SU-DHL-6 (cell line): Measurements from ENCODE around the gene ERG.

Experiments used
- H2AFZ ChIP-seq: fragments of 200-600 bp; sonication (generic); 2 replicates; pipeline ENCODE4 v1.6.1; 2014; ENCODE audit warnings: low read depth, mild to moderate bottlenecking, moderate library complexity, mixed read lengths, antibody characterized with exemption, low read length; ENCODE audit not compliant: severe bottlenecking
- H3F3A ChIP-seq: fragments of 200-600 bp; shearing (Covaris generic); 2 replicates; pipeline ENCODE4 v1.6.0; 2016; ENCODE audit warnings: antibody characterized with exemption, mild to moderate bottlenecking; ENCODE audit not compliant: insufficient read depth
- H3K27ac ChIP-seq: fragments of 200-600 bp; sonication (generic); 2 replicates; pipeline ENCODE4 v1.5.1; 2016; ENCODE audit warnings: low read depth, mild to moderate bottlenecking, low read length, moderate library complexity, mixed read lengths
- H3K27me3 ChIP-seq: fragments of 200-600 bp; sonication (generic), shearing (Covaris generic); 2 replicates; pipeline ENCODE4 v1.6.0; 2014; ENCODE audit warnings: mild to moderate bottlenecking, low read length
- H3K36me3 ChIP-seq: fragments of 200-600 bp; sonication (generic); 2 replicates; pipeline ENCODE4 v1.6.1; 2014; ENCODE audit warnings: mild to moderate bottlenecking, low read length, mixed read lengths
- H3K4me2 ChIP-seq: fragments of 300-600, 200-600 bp; shearing (Covaris generic), sonication (generic); 2 replicates; pipeline ENCODE4 v1.6.0; 2014; ENCODE audit warnings: low read length, low read depth, mild to moderate bottlenecking; ENCODE audit not compliant: poor library complexity, severe bottlenecking
- H3K4me3 ChIP-seq: fragments of 200-600 bp; sonication (generic); 2 replicates; pipeline ENCODE4 v1.5.1; 2014; ENCODE audit warnings: antibody characterized with exemption, low read length, mild to moderate bottlenecking, mixed read lengths; ENCODE audit not compliant: insufficient read depth, poor library complexity, severe bottlenecking
- H3K79me2 ChIP-seq: fragments of 200-600 bp; sonication (generic); 2 replicates; pipeline ENCODE4 v1.6.1; 2014; ENCODE audit warnings: mild to moderate bottlenecking, low read length, moderate library complexity; ENCODE audit not compliant: insufficient read depth
- H3K9ac ChIP-seq: fragments of 200-600 bp; sonication (generic); 2 replicates; pipeline ENCODE4 v1.7.0; 2014; ENCODE audit warnings: mild to moderate bottlenecking, low read length
- H3K9me2 ChIP-seq: fragments of 200-600 bp; sonication (generic); replicated peaks from 2 replicates; pipeline ENCODE4 v1.6.1; 2014; ENCODE audit warnings: low read length; ENCODE audit not compliant: insufficient read depth
- H3K9me3 ChIP-seq: fragments of 200-600 bp; sonication (generic); 2 replicates; pipeline ENCODE4 v1.6.1; 2014; ENCODE audit warnings: low read length, mixed read lengths; ENCODE audit not compliant: insufficient read depth
- H4K20me1 ChIP-seq: fragments of 200-600 bp; sonication (generic); 2 replicates; pipeline ENCODE4 v1.6.1; 2014; ENCODE audit warnings: low read depth, mild to moderate bottlenecking, antibody characterized with exemption, low read length, moderate library complexity, mixed read lengths
- EZH2phosphoT487 ChIP-seq: fragments of 200-600 bp; sonication (generic), shearing (Covaris generic); conservative IDR thresholded peaks from 2 replicates; pipeline ENCODE4 v1.6.1; 2018; ENCODE audit warnings: mild to moderate bottlenecking, antibody characterized with exemption, low read length, moderate library complexity, mixed read lengths
- TF ChIP-seq, protein P1 (sequence below): fragments of 200-600 bp; sonication (generic); IDR thresholded peaks from one replicate; pipeline ENCODE4 v1.5.1; 2017; ENCODE audit warnings: antibody characterized with exemption, mild to moderate bottlenecking, low read length, moderate library complexity; ENCODE audit not compliant: insufficient read depth, poor library complexity, severe bottlenecking

ERG gene

DNA sequence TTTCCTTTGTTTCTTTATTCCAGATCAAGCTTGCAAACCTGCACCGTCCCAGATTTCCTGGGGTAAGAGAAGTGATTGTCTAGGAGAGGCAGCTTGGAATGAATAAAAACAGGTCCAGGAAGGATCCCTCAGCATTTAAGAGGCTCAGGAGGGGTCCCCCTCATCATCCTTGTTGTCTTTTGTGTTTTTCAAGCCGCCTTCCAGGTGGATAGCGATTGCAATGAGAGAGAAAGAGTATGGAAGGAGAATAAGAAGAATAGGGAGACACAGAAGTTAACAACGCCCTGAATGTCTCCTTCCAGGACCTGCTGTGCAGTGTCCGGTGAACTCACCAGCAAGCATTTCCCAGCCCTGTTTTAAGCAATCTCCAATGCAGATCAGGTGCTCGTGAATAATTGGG lies 8.5 kb downstream of the ERG start:
- Histone ChIP-seq H3K27ac (no peak overlapping the region), H2AFZ (no peak overlapping the region), H3K4me3 (no peak overlapping the region), H3K36me3 (no peaks in the 10 kb centered on the region), H4K20me1 (no peaks in the 10 kb centered on the region), H3K4me2 (no peak overlapping the region), H3F3A (no peaks in the 10 kb centered on the region), H3K9ac (no peak overlapping the region), H3K9me3 (no peaks in the 10 kb centered on the region), H3K27me3 (no peaks in the 10 kb centered on the region), H3K79me2 (no peaks in the 10 kb centered on the region), H3K9me2 (no peaks in the 10 kb centered on the region)
- no peak for TF ChIP-seq EZH2phosphoT487
- TF ChIP-seq, protein P1, sequence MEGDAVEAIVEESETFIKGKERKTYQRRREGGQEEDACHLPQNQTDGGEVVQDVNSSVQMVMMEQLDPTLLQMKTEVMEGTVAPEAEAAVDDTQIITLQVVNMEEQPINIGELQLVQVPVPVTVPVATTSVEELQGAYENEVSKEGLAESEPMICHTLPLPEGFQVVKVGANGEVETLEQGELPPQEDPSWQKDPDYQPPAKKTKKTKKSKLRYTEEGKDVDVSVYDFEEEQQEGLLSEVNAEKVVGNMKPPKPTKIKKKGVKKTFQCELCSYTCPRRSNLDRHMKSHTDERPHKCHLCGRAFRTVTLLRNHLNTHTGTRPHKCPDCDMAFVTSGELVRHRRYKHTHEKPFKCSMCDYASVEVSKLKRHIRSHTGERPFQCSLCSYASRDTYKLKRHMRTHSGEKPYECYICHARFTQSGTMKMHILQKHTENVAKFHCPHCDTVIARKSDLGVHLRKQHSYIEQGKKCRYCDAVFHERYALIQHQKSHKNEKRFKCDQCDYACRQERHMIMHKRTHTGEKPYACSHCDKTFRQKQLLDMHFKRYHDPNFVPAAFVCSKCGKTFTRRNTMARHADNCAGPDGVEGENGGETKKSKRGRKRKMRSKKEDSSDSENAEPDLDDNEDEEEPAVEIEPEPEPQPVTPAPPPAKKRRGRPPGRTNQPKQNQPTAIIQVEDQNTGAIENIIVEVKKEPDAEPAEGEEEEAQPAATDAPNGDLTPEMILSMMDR = no peak

DNA sequence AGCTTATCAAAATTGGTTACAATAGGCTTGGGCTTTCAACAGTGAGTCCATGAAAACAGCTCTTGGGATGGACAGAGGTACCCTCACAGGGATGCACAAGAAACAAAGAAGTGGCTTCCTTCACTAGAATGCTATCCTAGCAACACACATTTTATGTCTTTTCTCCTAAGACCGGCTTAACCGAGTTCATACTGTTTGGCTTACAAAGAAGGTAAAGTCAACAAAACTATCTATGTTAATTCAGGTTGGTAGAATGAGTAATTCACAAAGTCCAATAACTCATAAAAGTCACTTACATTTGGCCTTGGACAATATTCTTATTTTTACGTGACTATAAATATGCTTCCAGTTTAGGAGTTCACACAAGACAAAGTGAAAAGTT lies 9.0 kb downstream of the ERG start:
- no peak for TF ChIP-seq EZH2phosphoT487
- TF ChIP-seq, protein P1 = no peak
- Histone ChIP-seq H3F3A (no peaks in the 10 kb centered on the region), H3K27me3 (no peaks in the 10 kb centered on the region), H3K9me3 (no peaks in the 10 kb centered on the region), H4K20me1 (no peaks in the 10 kb centered on the region), H3K4me3 (no peak overlapping the region), H3K4me2 (no peak overlapping the region), H3K36me3 (no peaks in the 10 kb centered on the region), H2AFZ (no peak overlapping the region), H3K79me2 (no peaks in the 10 kb centered on the region), H3K9ac (no peak overlapping the region), H3K9me2 (no peaks in the 10 kb centered on the region), H3K27ac (no peak overlapping the region)

- Histone ChIP-seq H3K9me3 (no peaks in the 10 kb centered on the region), H4K20me1 (no peaks in the 10 kb centered on the region), H3K9ac (no peak overlapping the region), H3K79me2 (no peaks in the 10 kb centered on the region), H3K36me3 (no peaks in the 10 kb centered on the region), H3K4me2 (no peak overlapping the region), H3K27ac (no peak overlapping the region), H2AFZ (no peak overlapping the region), H3K27me3 (no peaks in the 10 kb centered on the region), H3F3A (no peaks in the 10 kb centered on the region), H3K9me2 (no peaks in the 10 kb centered on the region), H3K4me3 (no peak overlapping the region)
- TF ChIP-seq, protein P1 = no peak
- TF ChIP-seq EZH2phosphoT487 = no peak
These were observed 9.5 kb downstream of the ERG start for GRCh38 chr21:38488640-38489270.
